HAP-1 (cell line): Measurements from ENCODE around the gene ACAA1.
"Not testable (repeated sequence)": the region's sequence is repeated elsewhere in the genome, so short reads cannot be mapped to it uniquely, and the experiment has no call there.

Experiments
- DNase-seq, 2 experiments: peaks; one replicate each; pipeline ENCODE4 v3.0.0-alpha.2; 2016 to 2020; ENCODE audit warnings: low spot score in 2 of 2
- H3K27me3 ChIP-seq: fragments of 250-450 bp; sonication (Bioruptor Pico); 2 replicates; pipeline ENCODE4 v1.5.1; 2020; ENCODE audit warnings: low read depth, mild to moderate bottlenecking, moderate library complexity
- H3K36me3 ChIP-seq: fragments of 250-450 bp; sonication (Bioruptor Pico); replicated peaks from 2 replicates; pipeline ENCODE4 v1.5.1; 2020; ENCODE audit warnings: mild to moderate bottlenecking
- H3K4me1 ChIP-seq: fragments of 250-450 bp; sonication (Bioruptor Pico); 2 replicates; pipeline ENCODE4 v1.5.1; 2020; ENCODE audit warnings: mild to moderate bottlenecking
- H3K4me3 ChIP-seq: fragments of 250-450 bp; sonication (Bioruptor Pico); 2 replicates; pipeline ENCODE4 v1.5.1; 2020; ENCODE audit warnings: mild to moderate bottlenecking, moderate library complexity
- H3K9me3 ChIP-seq: fragments of 250-450 bp; sonication (Bioruptor Pico); 2 replicates; pipeline ENCODE4 v1.5.1; 2020; ENCODE audit warnings: mild to moderate bottlenecking, moderate library complexity
- in situ Hi-C: fragments of 300-500 bp; cut with MboI; formaldehyde crosslinking; loops from 3 replicates; pipeline ENCODE4 v1.14.3; 2020; ENCODE audit warnings: low sequenced_read_pairs, inconsistent platforms, mixed read lengths

ACAA1 gene

GRCh38 chr3:38136393-38136776 is 542 bp downstream of the ACAA1 start:
- Histone ChIP-seq H3K9me3 (no peaks in the 10 kb centered on the region), H3K4me3 (peak overlapping the region; percentile 75), H3K36me3 (peaks cover 45% of the 10 kb centered on the region), H3K27me3 (no peaks in the 10 kb centered on the region), H3K4me1 (peaks cover 28% of the 10 kb centered on the region)
- no peak for DNase-seq
- in situ Hi-C loops: no loop called here

- DNase-seq, H3K27me3 ChIP-seq, H3K9me3 ChIP-seq, in situ Hi-C loops: not testable (repeated sequence)
- Histone ChIP-seq H3K4me1 (peaks cover 28% of the 10 kb centered on the region), H3K36me3 (peaks cover 45% of the 10 kb centered on the region), H3K4me3 (peak overlapping the region; percentile 75)
Measured at GRCh38 chr3:38135621-38136277, 1.2 kb downstream of the ACAA1 start.

GRCh38 chr3:38134517-38135143 is 2.3 kb downstream of the ACAA1 start:
- in situ Hi-C loops, H3K4me3 ChIP-seq, H3K27me3 ChIP-seq, DNase-seq, H3K9me3 ChIP-seq: not testable (repeated sequence)
- Histone ChIP-seq H3K36me3 (peaks cover 55% of the 10 kb centered on the region), H3K4me1 (peaks cover 23% of the 10 kb centered on the region)

GRCh38 chr3:38133557-38134405 is 3.1 kb downstream of the ACAA1 start:
- Histone ChIP-seq H3K36me3 (peaks cover 63% of the 10 kb centered on the region), H3K4me3 (no peak overlapping the region), H3K27me3 (no peaks in the 10 kb centered on the region), H3K4me1 (peaks cover 19% of the 10 kb centered on the region), H3K9me3 (no peaks in the 10 kb centered on the region)
- no peak for DNase-seq
- in situ Hi-C loops: no loop called here

- Histone ChIP-seq H3K27me3 (no peaks in the 10 kb centered on the region), H3K4me1 (peaks cover 17% of the 10 kb centered on the region), H3K36me3 (peaks cover 67% of the 10 kb centered on the region), H3K9me3 (no peaks in the 10 kb centered on the region), H3K4me3 (no peak overlapping the region)
- DNase-seq: no peak
- in situ Hi-C loops: no loop called here
Measured at GRCh38 chr3:38133209-38133556, 3.7 kb downstream of the ACAA1 start.

GRCh38 chr3:38131621-38132369 is 5.1 kb downstream of the ACAA1 start:
- H3K4me3 ChIP-seq: no peak overlapping the region
- DNase-seq: peak; percentile 31 to 81
- no peaks in the 10 kb centered on the region for H3K27me3 ChIP-seq
- peaks cover 8% of the 10 kb centered on the region for H3K4me1 ChIP-seq
- H3K9me3 ChIP-seq: no peaks in the 10 kb centered on the region
- H3K36me3 ChIP-seq: peaks cover 81% of the 10 kb centered on the region
- in situ Hi-C loops: no loop called here

GRCh38 chr3:38130631-38131065 is 6.3 kb downstream of the ACAA1 start:
- Histone ChIP-seq H3K36me3 (peaks cover 92% of the 10 kb centered on the region), H3K27me3 (no peaks in the 10 kb centered on the region), H3K4me3 (no peak overlapping the region), H3K9me3 (no peaks in the 10 kb centered on the region), H3K4me1 (peaks cover 6% of the 10 kb centered on the region)
- in situ Hi-C loops: no loop called here
- no peak for DNase-seq

GRCh38 chr3:38129058-38129457 is 7.9 kb downstream of the ACAA1 start:
- no peak for DNase-seq
- Histone ChIP-seq H3K27me3 (no peaks in the 10 kb centered on the region), H3K4me3 (no peak overlapping the region), H3K9me3 (no peaks in the 10 kb centered on the region), H3K4me1 (no peaks in the 10 kb centered on the region), H3K36me3 (peaks cover 93% of the 10 kb centered on the region)
- in situ Hi-C loops: loop anchor here (10.0 kb wide), 1 partner anchor 356 kb away; no protein-coding TSS in a partner anchor

- no peak for DNase-seq
- Histone ChIP-seq H3K27me3 (no peaks in the 10 kb centered on the region), H3K4me1 (no peaks in the 10 kb centered on the region), H3K36me3 (peaks cover 89% of the 10 kb centered on the region), H3K9me3 (no peaks in the 10 kb centered on the region), H3K4me3 (no peak overlapping the region)
- in situ Hi-C loops: loop anchor here (10.0 kb wide), 1 partner anchor 357 kb away; no protein-coding TSS in a partner anchor
Measured at GRCh38 chr3:38128303-38128655, 8.6 kb downstream of the ACAA1 start.

- DNase-seq: no peak
- Histone ChIP-seq H3K27me3 (no peaks in the 10 kb centered on the region), H3K36me3 (peaks cover 93% of the 10 kb centered on the region), H3K4me3 (no peak overlapping the region), H3K9me3 (no peaks in the 10 kb centered on the region), H3K4me1 (no peaks in the 10 kb centered on the region)
- in situ Hi-C loops: loop anchor here (10.0 kb wide), 1 partner anchor 357 kb away; no protein-coding TSS in a partner anchor
Measured at GRCh38 chr3:38127611-38128302, 9.2 kb downstream of the ACAA1 start.

- in situ Hi-C loops: loop anchor here (10.0 kb wide), 1 partner anchor 358 kb away; no protein-coding TSS in a partner anchor
- DNase-seq: no peak
Measured at GRCh38 chr3:38126121-38126892, 10.6 kb downstream of the ACAA1 start.

GRCh38 chr3:38125305-38126120 is 11.4 kb downstream of the ACAA1 start:
- in situ Hi-C loops: loop anchor here (10.0 kb wide), 1 partner anchor 359 kb away; no protein-coding TSS in a partner anchor

More at GRCh38 chr3:38126121-38126892, 10.6 kb downstream of the ACAA1 start:
- Histone ChIP-seq H3K4me1 (no peaks in the 10 kb centered on the region), H3K36me3 (peaks cover 93% of the 10 kb centered on the region), H3K27me3 (no peaks in the 10 kb centered on the region), H3K9me3 (no peaks in the 10 kb centered on the region), H3K4me3 (no peak overlapping the region)

More at GRCh38 chr3:38125305-38126120, 11.4 kb downstream of the ACAA1 start:
- Histone ChIP-seq H3K36me3 (peaks cover 92% of the 10 kb centered on the region), H3K9me3 (no peaks in the 10 kb centered on the region), H3K4me3 (no peak overlapping the region), H3K27me3 (no peaks in the 10 kb centered on the region), H3K4me1 (no peaks in the 10 kb centered on the region)
- DNase-seq: no peak
